ENCODE results near the gene ZBTB46. TPM values are rescaled to one million over a fixed set of nuclear protein-coding genes. Genes with fewer than 3 reads are reported as not detected.

ZBTB46 gene
- total and polyA plus RNA-seq, 10 donors = 3.6 to 76.5 (median 32.1) TPM

DNA sequence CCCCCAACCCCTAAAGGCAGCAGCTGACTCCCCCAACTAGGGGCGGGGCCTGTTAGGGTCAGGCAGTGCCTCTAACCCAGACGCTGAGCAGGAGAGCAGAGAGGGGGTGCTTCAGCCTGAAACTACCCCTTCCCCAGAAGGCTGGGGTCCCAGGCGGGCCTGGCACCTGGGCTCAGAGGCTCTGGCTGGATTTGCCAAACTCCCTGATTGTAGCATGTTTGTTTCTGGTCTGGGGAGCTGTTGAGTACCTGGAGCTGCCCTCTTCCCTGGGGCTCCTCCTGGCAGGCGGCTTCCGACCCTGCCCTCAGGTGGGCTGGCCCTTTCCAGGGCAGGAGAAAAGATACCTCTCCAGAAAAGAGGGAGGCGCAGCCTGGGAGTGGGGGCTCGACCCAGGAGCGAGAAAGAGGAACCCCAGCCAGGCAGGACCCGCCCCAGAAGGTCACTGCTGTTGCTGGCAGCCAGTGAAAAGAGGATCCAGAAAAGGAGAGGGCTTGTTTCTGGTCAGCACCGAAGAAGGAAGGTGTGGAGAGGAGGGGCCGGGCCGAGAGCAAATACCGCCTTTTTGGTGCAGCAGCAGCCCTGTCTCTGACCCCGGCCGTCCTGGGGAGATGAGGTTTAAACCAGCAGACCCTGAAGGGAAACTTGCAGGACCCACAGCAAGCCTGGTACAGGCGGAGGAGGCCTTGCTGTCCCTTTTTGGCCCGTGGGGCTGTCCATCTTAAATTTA is 29.4 kb upstream of the ZBTB46 start:
- Histone ChIP-seq H3K9me3 (no peaks in the 10 kb centered on the region), H3K36me3 (peaks cover 0 to 26% (median 15%) of the 10 kb centered on the region in 6 donors), H3K4me1 (peaks cover 49 to 95% (median 81%) of the 10 kb centered on the region in 6 donors), H3K4me3 (peak overlapping the region in 1 of 8 donors; percentile 28), H3K27me3 (replicated peaks in 1 of 7) (peaks cover 0 to 2% (median 0%) of the 10 kb centered on the region in 7 donors), H3K27ac (peak overlapping the region in 7 of 8 donors; percentile 64 to 99 (median 84))
- WGBS, 5 donors = 49 to 60% (median 58%) methylated on average over 17 of the region's 17 CpGs
- TF ChIP-seq, protein P1, sequence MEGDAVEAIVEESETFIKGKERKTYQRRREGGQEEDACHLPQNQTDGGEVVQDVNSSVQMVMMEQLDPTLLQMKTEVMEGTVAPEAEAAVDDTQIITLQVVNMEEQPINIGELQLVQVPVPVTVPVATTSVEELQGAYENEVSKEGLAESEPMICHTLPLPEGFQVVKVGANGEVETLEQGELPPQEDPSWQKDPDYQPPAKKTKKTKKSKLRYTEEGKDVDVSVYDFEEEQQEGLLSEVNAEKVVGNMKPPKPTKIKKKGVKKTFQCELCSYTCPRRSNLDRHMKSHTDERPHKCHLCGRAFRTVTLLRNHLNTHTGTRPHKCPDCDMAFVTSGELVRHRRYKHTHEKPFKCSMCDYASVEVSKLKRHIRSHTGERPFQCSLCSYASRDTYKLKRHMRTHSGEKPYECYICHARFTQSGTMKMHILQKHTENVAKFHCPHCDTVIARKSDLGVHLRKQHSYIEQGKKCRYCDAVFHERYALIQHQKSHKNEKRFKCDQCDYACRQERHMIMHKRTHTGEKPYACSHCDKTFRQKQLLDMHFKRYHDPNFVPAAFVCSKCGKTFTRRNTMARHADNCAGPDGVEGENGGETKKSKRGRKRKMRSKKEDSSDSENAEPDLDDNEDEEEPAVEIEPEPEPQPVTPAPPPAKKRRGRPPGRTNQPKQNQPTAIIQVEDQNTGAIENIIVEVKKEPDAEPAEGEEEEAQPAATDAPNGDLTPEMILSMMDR (IDR thresholded peaks at IDR 0.05 in 8 of 11, conservative IDR thresholded peaks at IDR 0.05 in 3 of 11) = no peak
- TF ChIP-seq POLR2AphosphoS5 (IDR thresholded peaks at IDR 0.05) = peak; percentile 30 to 56 (median 31)
- intact Hi-C loops (cut with DNase I; ENCODE audit: low total_unique reads) = loop anchor here (10.0 kb wide), 1 partner anchor 156 kb away; the partner anchor contains the start of genes ARFRP1 and ZGPAT
- DNase-seq = peak; percentile 89

DNA sequence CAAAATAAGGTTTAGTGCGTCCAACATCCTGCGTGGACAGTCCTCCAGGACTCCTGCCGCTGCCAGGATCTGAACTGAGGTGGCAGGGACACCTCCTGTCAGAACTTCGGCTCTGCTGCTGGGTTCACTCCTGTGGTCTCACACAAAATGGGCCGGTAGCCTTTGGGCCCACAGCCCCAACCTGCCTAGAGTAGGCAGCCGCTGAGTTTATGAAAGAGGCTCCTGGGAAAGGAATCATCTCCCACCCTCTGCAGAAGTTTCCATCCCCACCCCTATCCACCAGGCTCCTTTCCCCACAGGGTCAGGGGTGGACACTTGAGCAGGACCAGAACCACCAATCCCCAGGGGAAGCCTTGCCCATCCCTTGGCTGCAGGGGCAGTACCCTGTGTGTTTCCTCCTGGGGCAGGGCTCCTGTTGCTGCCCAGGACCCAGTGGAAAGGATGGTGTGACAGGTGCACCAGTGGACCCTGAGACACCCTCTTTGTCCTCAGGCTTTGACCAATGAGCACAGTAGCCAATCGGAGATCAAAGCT is 28.2 kb upstream of the ZBTB46 start:
- Histone ChIP-seq H3K4me1 (peaks cover 59 to 100% (median 90%) of the 10 kb centered on the region in 6 donors), H3K36me3 (peaks cover 0 to 26% (median 15%) of the 10 kb centered on the region in 6 donors), H3K9me3 (no peaks in the 10 kb centered on the region), H3K4me3 (no peak overlapping the region), H3K27me3 (replicated peaks in 1 of 7) (peaks cover 0 to 15% (median 8%) of the 10 kb centered on the region in 7 donors), H3K27ac (peak overlapping the region; percentile 44 to 99 (median 84))
- intact Hi-C loops (cut with DNase I; ENCODE audit: low total_unique reads) = no loop called here
- WGBS, 5 donors = 36 to 51% (median 40%) methylated on average over 5 to 7 of the region's 7 CpGs
- TF ChIP-seq, protein P1 (IDR thresholded peaks at IDR 0.05 in 8 of 11, conservative IDR thresholded peaks at IDR 0.05 in 3 of 11) = peak in 1 of 11 experiments; percentile 48
- no peak for TF ChIP-seq POLR2AphosphoS5 (IDR thresholded peaks at IDR 0.05)
- DNase-seq = no peak

DNA sequence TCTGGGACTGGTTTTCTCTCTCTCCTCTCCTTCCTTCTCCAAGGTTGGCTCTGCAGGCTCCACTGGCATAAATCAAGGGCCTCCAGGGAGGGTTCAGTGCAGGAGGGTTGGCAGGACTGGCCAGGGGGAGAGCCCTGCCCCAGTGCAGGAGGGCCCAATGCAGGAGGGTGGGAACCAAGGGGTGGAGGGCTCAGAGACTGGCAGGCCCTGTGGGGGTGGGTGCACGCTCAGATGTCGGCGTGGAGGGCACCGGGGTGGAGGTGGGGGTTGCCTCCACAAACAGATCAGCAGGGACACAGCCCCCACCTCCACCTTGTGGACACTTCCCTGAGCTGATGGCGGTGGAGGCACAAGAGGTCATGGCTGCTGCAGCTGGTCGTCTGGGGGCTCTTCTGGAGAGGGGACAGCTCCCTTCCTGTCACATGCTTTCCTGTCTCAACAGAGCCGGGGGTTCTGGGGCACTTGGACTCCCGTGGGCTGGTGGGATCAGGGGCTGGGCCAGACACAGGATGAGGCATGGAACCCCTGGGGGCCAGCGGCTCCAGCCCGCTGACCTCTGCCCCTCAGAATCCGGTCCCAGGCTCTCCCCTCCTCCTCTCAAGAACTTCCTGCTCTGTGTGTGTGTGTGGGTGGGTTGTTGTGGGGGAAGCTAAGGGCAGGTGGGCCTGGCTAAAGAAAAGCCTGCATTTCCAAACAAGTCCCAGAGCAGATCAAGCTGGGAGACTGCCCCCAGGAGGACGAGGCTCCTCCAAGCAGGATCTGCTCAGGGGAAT is 27.5 kb upstream of the ZBTB46 start:
- Histone ChIP-seq H3K4me3 (peak overlapping the region in 3 of 8 donors; percentile 1 to 33 (median 12)), H3K9me3 (no peaks in the 10 kb centered on the region), H3K27ac (peak overlapping the region; percentile 60 to 99 (median 84)), H3K4me1 (peaks cover 57 to 100% (median 90%) of the 10 kb centered on the region in 6 donors), H3K27me3 (replicated peaks in 1 of 7) (peaks cover 0 to 20% (median 11%) of the 10 kb centered on the region in 7 donors), H3K36me3 (peaks cover 0 to 26% (median 15%) of the 10 kb centered on the region in 6 donors)
- WGBS, 5 donors = 2 to 11% (median 3%) methylated on average over 9 to 12 of the region's 12 CpGs
- intact Hi-C loops (cut with DNase I; ENCODE audit: low total_unique reads) = no loop called here
- TF ChIP-seq POLR2A (IDR thresholded peaks at IDR 0.05) = no peak
- TF ChIP-seq POLR2AphosphoS5 (IDR thresholded peaks at IDR 0.05) = peak; percentile 62 to 73 (median 63)
- TF ChIP-seq, protein P1 (IDR thresholded peaks at IDR 0.05 in 8 of 11, conservative IDR thresholded peaks at IDR 0.05 in 3 of 11) = peak in 7 of 11 experiments; percentile 22 to 48 (median 29)
- DNase-seq = peak; percentile 85

Measured in spleen (tissue), 11 donors.